ENCODE data around the gene GGA2.
"Not testable (repeated sequence)": the region's sequence is repeated elsewhere in the genome, so short reads cannot be mapped to it uniquely, and the experiment has no call there.

The GGA2 gene

DNA sequence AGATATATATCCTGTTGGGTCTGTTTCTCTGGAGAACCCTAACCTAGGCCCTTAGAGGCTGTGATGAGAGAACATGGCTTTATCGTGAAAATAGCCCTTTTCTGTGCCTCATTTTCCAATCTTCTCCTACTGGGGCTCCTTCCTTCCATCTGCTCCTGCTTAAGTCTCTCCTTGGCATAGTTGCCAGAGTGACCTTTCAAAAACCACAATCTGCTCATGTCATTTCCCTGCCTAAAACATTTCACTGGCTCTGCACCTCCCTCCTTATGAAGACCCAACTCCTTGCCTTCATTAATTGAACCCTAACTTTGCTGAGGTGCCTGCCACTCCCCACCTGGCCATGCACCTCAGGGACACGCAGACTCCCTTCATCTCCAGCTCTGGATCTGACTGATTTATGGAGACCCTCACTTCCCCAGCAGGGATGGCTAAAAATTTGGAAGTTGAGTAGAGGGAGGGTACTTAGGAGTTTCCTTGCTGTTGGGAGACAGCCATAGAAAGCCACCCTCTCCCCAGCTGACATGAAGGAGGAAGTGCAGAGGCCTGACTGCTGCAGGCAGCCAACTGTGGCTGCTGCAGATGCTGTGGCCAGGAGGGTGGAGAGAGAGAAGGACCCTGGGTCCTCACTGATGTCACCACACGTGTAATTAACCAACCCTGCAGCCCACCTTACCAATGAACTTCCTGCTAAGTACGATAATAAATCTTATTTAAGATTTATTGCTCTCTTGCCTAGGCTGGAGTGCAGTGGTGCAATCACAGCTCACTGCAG, 6.3 kb upstream of the GGA2 start:
- H3K4me3 ChIP-seq (ENCODE audit: low read depth, low read length), result no peak overlapping the region
- TF ChIP-seq, protein P1, sequence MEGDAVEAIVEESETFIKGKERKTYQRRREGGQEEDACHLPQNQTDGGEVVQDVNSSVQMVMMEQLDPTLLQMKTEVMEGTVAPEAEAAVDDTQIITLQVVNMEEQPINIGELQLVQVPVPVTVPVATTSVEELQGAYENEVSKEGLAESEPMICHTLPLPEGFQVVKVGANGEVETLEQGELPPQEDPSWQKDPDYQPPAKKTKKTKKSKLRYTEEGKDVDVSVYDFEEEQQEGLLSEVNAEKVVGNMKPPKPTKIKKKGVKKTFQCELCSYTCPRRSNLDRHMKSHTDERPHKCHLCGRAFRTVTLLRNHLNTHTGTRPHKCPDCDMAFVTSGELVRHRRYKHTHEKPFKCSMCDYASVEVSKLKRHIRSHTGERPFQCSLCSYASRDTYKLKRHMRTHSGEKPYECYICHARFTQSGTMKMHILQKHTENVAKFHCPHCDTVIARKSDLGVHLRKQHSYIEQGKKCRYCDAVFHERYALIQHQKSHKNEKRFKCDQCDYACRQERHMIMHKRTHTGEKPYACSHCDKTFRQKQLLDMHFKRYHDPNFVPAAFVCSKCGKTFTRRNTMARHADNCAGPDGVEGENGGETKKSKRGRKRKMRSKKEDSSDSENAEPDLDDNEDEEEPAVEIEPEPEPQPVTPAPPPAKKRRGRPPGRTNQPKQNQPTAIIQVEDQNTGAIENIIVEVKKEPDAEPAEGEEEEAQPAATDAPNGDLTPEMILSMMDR (IDR thresholded peaks at IDR 0.05; ENCODE audit: control insufficient read depth, extremely low read depth, insufficient read depth), result no peak
- DNase-seq (ENCODE audit: low read depth), result no peak

DNA sequence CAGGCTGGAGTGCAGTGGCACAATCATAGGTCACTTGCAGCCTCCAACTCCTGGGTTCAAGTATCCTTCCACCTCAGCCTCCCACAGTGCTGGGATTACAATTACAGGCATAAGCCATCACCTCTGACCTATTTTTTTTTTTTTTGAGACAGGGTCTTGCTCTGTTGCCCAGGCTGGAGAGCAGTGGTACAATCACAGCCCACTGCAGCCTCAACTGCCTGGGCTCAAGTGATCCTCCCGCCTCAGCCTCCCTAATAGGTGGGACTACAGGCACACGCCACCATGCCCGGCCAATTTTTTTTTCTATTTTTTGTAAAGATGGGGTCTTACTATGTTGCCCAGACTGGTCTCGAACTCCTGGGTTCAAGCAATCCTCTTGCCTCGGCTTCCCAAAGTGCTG, 5.6 kb upstream of the GGA2 start:
- TF ChIP-seq, protein P1 (IDR thresholded peaks at IDR 0.05; ENCODE audit: control insufficient read depth, extremely low read depth, insufficient read depth), result no peak
- no peak overlapping the region for H3K4me3 ChIP-seq (ENCODE audit: low read depth, low read length)
- no peak for DNase-seq (ENCODE audit: low read depth)

- TF ChIP-seq, protein P1 (IDR thresholded peaks at IDR 0.05; ENCODE audit: control insufficient read depth, extremely low read depth, insufficient read depth), result no peak
- DNase-seq (ENCODE audit: low read depth), result no peak
- no peak overlapping the region for H3K4me3 ChIP-seq (ENCODE audit: low read depth, low read length)
Measured at GRCh38 chr16:23514381-23515152, 4.3 kb upstream of the GGA2 start.

GRCh38 chr16:23512168-23512695, 1.9 kb upstream of the GGA2 start:
- no peak for DNase-seq (ENCODE audit: low read depth)
- no peak overlapping the region for H3K4me3 ChIP-seq (ENCODE audit: low read depth, low read length)
- TF ChIP-seq, protein P1 (IDR thresholded peaks at IDR 0.05; ENCODE audit: control insufficient read depth, extremely low read depth, insufficient read depth), result no peak

DNA sequence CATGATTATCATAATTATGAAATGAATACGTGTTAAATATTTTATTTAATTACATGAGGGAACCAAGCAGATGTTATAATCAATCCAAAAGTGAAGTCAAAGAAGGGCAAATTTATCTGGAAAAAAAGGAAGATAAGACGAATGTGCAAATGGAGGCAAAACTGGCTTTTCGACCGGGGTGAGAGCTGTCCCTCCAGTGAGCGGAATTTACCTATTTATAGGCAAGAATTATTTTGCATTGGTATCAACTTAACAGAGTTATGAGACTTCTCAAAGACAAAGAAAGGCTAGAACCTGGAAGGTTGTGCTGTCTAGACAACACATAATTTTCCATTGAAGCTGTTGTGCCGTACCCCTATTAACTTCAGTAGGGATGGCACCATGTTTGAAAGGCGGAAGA, 1.4 kb upstream of the GGA2 start:
- TF ChIP-seq, protein P1 (IDR thresholded peaks at IDR 0.05; ENCODE audit: control insufficient read depth, extremely low read depth, insufficient read depth), result no peak
- no peak overlapping the region for H3K4me3 ChIP-seq (ENCODE audit: low read depth, low read length)
- no peak for DNase-seq (ENCODE audit: low read depth)

GRCh38 chr16:23510915-23511270, 599 bp upstream of the GGA2 start:
- H3K4me3 ChIP-seq (ENCODE audit: low read depth, low read length), result peak overlapping the region; percentile 64
- DNase-seq (ENCODE audit: low read depth), result not testable (repeated sequence)

- H3K4me3 ChIP-seq (ENCODE audit: low read depth, low read length), result peak overlapping the region; percentile 64
- DNase-seq (ENCODE audit: low read depth), result no peak
- TF ChIP-seq, protein P1 (IDR thresholded peaks at IDR 0.05; ENCODE audit: control insufficient read depth, extremely low read depth, insufficient read depth), result no peak
Measured at GRCh38 chr16:23509782-23510163, 521 bp downstream of the GGA2 start.
